PC-9 (cell line): ENCODE results near the gene TCAIM. TPM values are rescaled to one million over a fixed set of nuclear protein-coding genes. Genes with fewer than 3 reads are reported as not detected.

Experiments used
- BruUV-seq: library from RNA; stranded (reverse); fragments of 400-500 nt; replicated peaks from 2 replicates; lab custom pipeline; 2021; lab: Mats Ljungman, UMichigan
- CTCF ChIA-PET: fragments of 300-600 bp; sonication (Branson Sonifier 250); formaldehyde crosslinking; loops from one replicate; lab custom pipeline; 2022; ENCODE audit warnings: antibody characterized with exemption; lab: Charles Lee
- POLR2A ChIA-PET: fragments of 300-600 bp; sonication (Branson Sonifier 250); formaldehyde crosslinking; loops from one replicate; lab custom pipeline; 2022; ENCODE audit warnings: antibody characterized with exemption; ENCODE audit not compliant: unreplicated experiment; lab: Charles Lee
- DNase-seq, 2 experiments: peaks; one replicate each; pipeline versions ENCODE4 v3.0.0 to v3.0.0-alpha.2; 2015 to 2022; ENCODE audit warnings: mixed read lengths in 1 of 2
- H2AFZ ChIP-seq: fragments of 200-600 bp; sonication (generic); 2 replicates; pipeline ENCODE4 v1.8.1; 2017; ENCODE audit warnings: antibody characterized with exemption
- H3F3A ChIP-seq: fragments of 200-600 bp; sonication (generic); 2 replicates; pipeline ENCODE4 v1.8.1; 2017; ENCODE audit warnings: antibody characterized with exemption, mild to moderate bottlenecking, low read depth; ENCODE audit not compliant: insufficient read depth
- H3K27ac ChIP-seq: fragments of 200-600 bp; sonication (generic); 2 replicates; pipeline ENCODE4 v1.6.1; 2016; ENCODE audit warnings: mixed run types
- H3K27me3 ChIP-seq: fragments of 200-600 bp; sonication (generic); 2 replicates; pipeline ENCODE4 v1.6.1; 2016; ENCODE audit warnings: low read depth, mixed run types; ENCODE audit not compliant: insufficient read depth
- H3K36me3 ChIP-seq: fragments of 200-600 bp; sonication (generic); 2 replicates; pipeline ENCODE4 v1.6.1; 2016; ENCODE audit warnings: low read depth, mixed run types
- H3K4me1 ChIP-seq: fragments of 200-600 bp; sonication (generic); replicated peaks from 2 replicates; pipeline ENCODE4 v1.6.1; 2016; ENCODE audit warnings: mixed run types; ENCODE audit not compliant: insufficient read depth
- H3K4me2 ChIP-seq: fragments of 200-600 bp; sonication (generic); 2 replicates; pipeline ENCODE4 v1.6.1; 2017; ENCODE audit warnings: mixed run types
- H3K4me3 ChIP-seq: fragments of 200-600 bp; sonication (generic); 2 replicates; pipeline ENCODE4 v1.6.1; 2016; ENCODE audit warnings: mixed run types
- H3K79me2 ChIP-seq: fragments of 200-600 bp; sonication (generic); 2 replicates; pipeline ENCODE4 v1.6.1; 2017; ENCODE audit warnings: low read depth, mixed run types
- H3K9me2 ChIP-seq: fragments of 200-600 bp; sonication (generic); 2 replicates; pipeline ENCODE4 v1.8.1; 2017; ENCODE audit warnings: mild to moderate bottlenecking; ENCODE audit not compliant: insufficient read depth
- H3K9me3 ChIP-seq: fragments of 200-600 bp; sonication (generic); 2 replicates; pipeline ENCODE4 v1.8.1; 2016; ENCODE audit warnings: low read depth; ENCODE audit not compliant: insufficient read depth
- H4K20me1 ChIP-seq: fragments of 200-600 bp; sonication (generic); 2 replicates; pipeline ENCODE4 v1.8.1; 2017; ENCODE audit not compliant: insufficient read depth
- EZH2 ChIP-seq: fragments of 200-600 bp; sonication (generic); IDR thresholded peaks from 2 replicates; pipeline ENCODE4 v1.8.0; 2017; ENCODE audit warnings: antibody characterized with exemption, low read depth
- intact Hi-C: fragments of 100-400 bp; cut with micrococcal nuclease; formaldehyde crosslinking; loops from one replicate; pipeline ENCODE4 v1.10.0; 2022; ENCODE audit not compliant: unreplicated experiment
- total RNA-seq: library from RNA; stranded (reverse); gene quantifications from 2 replicates; pipeline ENCODE4 v1.2.3, GENCODE V29; 2021
- TF ChIP-seq, protein P1 (sequence below): fragments of 200-600 bp; sonication (generic); conservative IDR thresholded peaks from 2 replicates; pipeline ENCODE4 v1.6.1; 2017; ENCODE audit warnings: mixed run types, antibody characterized with exemption, mild to moderate bottlenecking, moderate library complexity

The TCAIM gene
- total RNA-seq, 1 experiment from 2014 or later = 28.3 TPM

- DNase-seq = no peak
- no TSS peak for BruUV-seq
- Histone ChIP-seq H3K36me3 (no peaks in the 10 kb centered on the region), H2AFZ (no peak overlapping the region), H3K27ac (no peak overlapping the region), H3K4me1 (no peaks in the 10 kb centered on the region), H3K9me3 (no peaks in the 10 kb centered on the region), H3K4me3 (no peak overlapping the region), H3F3A (no peaks in the 10 kb centered on the region), H3K79me2 (no peaks in the 10 kb centered on the region), H3K4me2 (no peak overlapping the region), H4K20me1 (no peaks in the 10 kb centered on the region), H3K27me3 (no peaks in the 10 kb centered on the region), H3K9me2 (no peaks in the 10 kb centered on the region)
- ChIA-PET POLR2A (no interaction called here), CTCF (no interaction called here)
- intact Hi-C loops = no loop called here
- no peak for TF ChIP-seq EZH2
Observed at GRCh38 chr3:44430466-44430865, 91.9 kb downstream of the TCAIM start.

DNA sequence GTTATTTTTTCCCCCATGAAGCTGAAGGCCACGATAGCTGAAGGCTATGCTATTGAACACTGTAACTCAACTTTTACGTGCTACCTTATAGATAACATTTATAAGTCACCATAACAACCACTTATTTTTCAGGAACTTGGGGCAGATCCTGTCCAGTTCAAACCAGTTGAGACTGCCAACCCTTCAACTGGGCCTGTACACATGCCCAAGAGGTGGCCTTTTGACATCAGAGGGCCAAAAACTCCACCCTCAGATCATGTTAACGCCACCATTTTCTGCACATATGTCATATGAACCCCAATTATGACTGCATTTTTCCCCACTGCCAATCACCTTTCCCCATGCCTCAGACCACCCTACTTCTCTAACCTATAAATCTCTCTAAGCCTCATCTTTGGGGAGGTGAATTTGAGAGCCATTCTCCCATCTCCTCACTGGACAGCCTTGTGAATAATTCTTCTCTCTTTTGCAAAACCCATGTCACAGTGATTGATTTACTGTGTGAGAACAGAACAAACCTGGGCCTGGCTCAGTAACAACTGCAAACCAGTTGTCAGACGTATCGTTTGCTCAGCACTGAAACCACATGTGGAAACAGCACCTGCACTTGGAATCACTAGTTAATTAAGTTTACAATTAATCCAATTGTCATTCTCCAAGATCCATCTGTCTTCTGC lies 96.4 kb downstream of the TCAIM start:
- Histone ChIP-seq H3K4me2 (no peak overlapping the region), H3K4me1 (no peaks in the 10 kb centered on the region), H2AFZ (no peak overlapping the region), H4K20me1 (no peaks in the 10 kb centered on the region), H3K27ac (no peak overlapping the region), H3K4me3 (no peak overlapping the region), H3K27me3 (no peaks in the 10 kb centered on the region), H3F3A (no peaks in the 10 kb centered on the region), H3K9me3 (no peaks in the 10 kb centered on the region; the same call in 1 of the 2 replicates), H3K36me3 (no peaks in the 10 kb centered on the region), H3K9me2 (no peaks in the 10 kb centered on the region), H3K79me2 (no peaks in the 10 kb centered on the region)
- BruUV-seq = no TSS peak
- ChIA-PET CTCF (no interaction called here), POLR2A (no interaction called here)
- intact Hi-C loops = no loop called here
- TF ChIP-seq, protein P1, sequence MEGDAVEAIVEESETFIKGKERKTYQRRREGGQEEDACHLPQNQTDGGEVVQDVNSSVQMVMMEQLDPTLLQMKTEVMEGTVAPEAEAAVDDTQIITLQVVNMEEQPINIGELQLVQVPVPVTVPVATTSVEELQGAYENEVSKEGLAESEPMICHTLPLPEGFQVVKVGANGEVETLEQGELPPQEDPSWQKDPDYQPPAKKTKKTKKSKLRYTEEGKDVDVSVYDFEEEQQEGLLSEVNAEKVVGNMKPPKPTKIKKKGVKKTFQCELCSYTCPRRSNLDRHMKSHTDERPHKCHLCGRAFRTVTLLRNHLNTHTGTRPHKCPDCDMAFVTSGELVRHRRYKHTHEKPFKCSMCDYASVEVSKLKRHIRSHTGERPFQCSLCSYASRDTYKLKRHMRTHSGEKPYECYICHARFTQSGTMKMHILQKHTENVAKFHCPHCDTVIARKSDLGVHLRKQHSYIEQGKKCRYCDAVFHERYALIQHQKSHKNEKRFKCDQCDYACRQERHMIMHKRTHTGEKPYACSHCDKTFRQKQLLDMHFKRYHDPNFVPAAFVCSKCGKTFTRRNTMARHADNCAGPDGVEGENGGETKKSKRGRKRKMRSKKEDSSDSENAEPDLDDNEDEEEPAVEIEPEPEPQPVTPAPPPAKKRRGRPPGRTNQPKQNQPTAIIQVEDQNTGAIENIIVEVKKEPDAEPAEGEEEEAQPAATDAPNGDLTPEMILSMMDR = no peak
- TF ChIP-seq EZH2 = no peak
- no peak for DNase-seq

DNA sequence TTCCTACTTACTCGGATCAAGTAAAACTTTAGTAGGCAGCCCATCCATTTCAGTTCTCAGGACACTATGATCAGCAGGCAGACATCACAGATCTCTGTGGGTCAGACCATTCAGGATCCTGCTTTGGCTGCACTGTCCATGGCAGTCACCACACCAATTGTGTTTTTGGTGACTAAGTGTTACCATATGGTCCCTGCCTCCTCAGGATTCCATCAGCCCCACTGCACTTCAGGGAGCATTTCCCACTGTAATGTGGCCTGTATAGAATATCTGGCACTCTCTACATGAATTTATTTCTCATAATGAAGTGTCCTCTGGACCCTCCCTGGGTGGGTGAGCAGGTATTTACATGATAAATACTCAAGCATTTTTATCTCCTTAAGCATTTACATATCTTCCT lies 97.6 kb downstream of the TCAIM start:
- Histone ChIP-seq H3F3A (no peaks in the 10 kb centered on the region), H3K4me3 (no peak overlapping the region), H3K27me3 (no peaks in the 10 kb centered on the region), H4K20me1 (no peaks in the 10 kb centered on the region), H3K79me2 (no peaks in the 10 kb centered on the region), H2AFZ (no peak overlapping the region), H3K4me2 (no peak overlapping the region), H3K4me1 (no peaks in the 10 kb centered on the region), H3K27ac (no peak overlapping the region), H3K9me2 (no peaks in the 10 kb centered on the region), H3K9me3 (no peaks in the 10 kb centered on the region; the same call in 1 of the 2 replicates), H3K36me3 (no peaks in the 10 kb centered on the region)
- no peak for DNase-seq
- ChIA-PET POLR2A (no interaction called here), CTCF (no interaction called here)
- TF ChIP-seq, protein P1 = no peak
- TF ChIP-seq EZH2 = no peak
- intact Hi-C loops = no loop called here
- no TSS peak for BruUV-seq

DNA sequence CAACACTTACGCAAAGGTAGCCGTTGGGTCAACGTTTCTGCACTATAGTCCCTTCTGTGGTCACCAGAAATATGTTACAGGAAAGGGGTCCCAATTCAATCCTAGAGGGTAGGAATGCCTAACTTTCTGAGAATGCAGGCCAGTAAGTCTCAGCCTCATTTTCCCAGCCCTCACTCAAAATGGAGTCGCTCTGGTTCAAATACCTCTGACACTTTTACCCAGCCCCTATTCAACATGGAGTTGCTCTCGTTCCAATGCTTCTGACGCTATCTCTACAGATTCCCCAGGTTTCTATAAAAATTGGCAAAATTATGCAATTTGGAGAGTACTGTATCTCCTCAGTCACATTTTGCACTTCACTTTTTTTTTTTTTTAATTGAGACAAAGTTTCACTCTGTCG lies 99.2 kb downstream of the TCAIM start:
- Histone ChIP-seq H3K9me3 (no peaks in the 10 kb centered on the region; the same call in 1 of the 2 replicates), H3K79me2 (no peaks in the 10 kb centered on the region), H3K9me2 (no peaks in the 10 kb centered on the region), H3K36me3 (no peaks in the 10 kb centered on the region), H2AFZ (no peak overlapping the region), H3K4me2 (no peak overlapping the region), H3K4me3 (no peak overlapping the region), H4K20me1 (no peaks in the 10 kb centered on the region), H3K4me1 (no peaks in the 10 kb centered on the region), H3K27ac (no peak overlapping the region), H3K27me3 (no peaks in the 10 kb centered on the region), H3F3A (no peaks in the 10 kb centered on the region)
- no peak for TF ChIP-seq EZH2
- TF ChIP-seq, protein P1 = no peak
- DNase-seq = no peak
- no TSS peak for BruUV-seq
- intact Hi-C loops = no loop called here
- ChIA-PET CTCF (no interaction called here), POLR2A (no interaction called here)
